NCI-H1417 (cell line): ENCODE results near the gene FBRS.
A peak's percentile ranks its signal among the peaks of the same experiment; 100 is the strongest.
"Not testable (repeated sequence)": the region's sequence is repeated elsewhere in the genome, so short reads cannot be mapped to it uniquely, and the experiment has no call there.

ENCODE experiments used
- DNase-seq, 3 experiments: peaks; one replicate each; lab custom pipeline; 2025; lab: John Stamatoyannopoulos, UW

Gene FBRS

DNA sequence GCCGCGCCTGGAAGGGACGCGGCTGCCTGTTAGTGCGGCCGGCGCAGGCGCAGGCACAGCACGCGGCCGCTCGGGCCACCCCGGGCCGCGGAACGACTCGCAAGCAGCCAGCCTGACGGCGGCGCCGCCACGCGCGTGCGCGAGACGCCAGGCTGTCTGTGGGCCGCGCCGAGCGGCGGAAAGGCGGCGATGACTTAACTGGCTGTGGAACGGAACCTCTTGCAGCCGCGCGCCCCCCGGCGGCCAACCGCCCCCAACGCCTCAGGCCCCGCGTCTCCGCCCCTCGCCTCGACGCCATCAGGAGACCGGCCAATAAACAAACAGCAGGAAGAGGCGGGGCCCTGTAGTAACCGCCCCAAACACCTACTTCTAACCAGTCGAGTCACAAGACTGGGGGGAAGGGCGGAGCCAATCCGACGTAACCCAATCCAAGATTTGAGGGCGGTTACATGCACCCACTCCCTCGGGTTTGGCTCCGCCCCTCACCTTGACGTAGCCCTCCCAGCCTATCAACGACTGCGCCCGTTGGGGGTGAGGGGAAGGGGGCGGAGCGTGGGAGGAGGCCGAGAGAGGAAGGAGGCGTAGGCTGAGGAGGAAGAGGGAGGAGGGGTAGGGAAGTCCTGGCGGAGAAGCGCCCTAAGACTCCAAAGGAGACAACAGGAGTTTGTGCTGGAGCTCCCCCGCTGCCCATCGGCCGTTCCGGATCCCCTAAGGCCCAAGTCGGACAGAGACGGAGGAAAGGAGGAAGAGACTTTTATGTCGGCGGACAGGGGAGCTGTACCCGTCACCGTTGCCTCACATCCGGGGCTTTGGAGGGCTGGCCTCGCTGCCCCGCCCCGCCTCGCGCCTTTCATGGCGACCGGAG is at the start of gene FBRS:
FBRS (plus strand) TSS at position 566 of the 865 bp plus-strand sequence. CDS start 1,088 bp downstream, outside the sequence.
- DNase-seq: peak; percentile 97 to 100 (median 100)

GRCh38 chr16:30609002-30609925 is 49.0 kb upstream of the FBRS start:
- peak in 2 of 3 experiments; percentile 80 to 87 for DNase-seq

DNA sequence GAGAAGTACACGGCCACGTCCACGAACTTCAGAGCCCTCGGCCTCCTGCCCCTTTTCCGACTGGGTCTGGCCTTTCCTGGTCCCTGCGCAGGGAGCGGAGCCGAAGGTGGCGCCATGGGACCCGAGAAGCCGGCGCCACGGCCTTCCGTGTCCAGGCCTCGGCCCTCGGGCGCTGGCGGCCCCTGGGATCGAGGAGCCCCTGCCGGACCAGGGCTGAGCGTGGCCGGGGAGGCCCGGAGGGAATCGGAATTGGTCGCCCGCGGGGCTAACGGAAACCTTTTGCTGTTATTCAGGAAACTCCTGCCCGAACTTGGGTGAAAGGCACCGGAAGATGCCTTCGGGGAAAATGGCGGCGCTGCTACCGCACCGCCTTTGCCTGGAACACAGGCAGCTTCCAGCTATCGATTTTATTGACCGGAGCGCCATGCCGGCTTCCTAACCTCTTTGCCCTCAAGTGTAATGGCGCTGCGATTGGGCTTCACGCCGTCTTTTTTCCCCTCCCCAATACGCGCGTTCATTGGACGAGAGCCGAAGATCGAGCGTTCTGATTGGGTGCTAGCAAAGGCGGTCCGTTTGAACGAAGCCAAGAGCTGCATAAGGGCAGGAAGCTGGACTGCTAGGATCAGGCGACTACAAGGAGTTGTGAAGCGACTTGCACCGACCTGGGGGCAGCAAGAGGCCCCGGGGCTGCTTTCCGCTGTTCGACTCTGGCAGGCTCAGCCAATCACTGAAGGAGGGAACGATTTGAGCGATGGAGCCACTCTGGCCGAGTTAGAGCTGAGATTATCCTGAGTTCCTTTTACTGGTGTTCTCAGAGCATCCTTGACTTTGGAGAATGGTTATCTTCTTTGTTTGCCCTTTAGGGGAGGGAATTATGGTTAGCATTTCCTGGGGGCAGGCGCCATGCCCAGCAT is 48.0 kb upstream of the FBRS start, which contains the start of gene ZNF689:
ZNF689 (minus strand) TSS at position 464 of the 914 bp plus-strand sequence; CDS start at position 116, 348 bp downstream.
- DNase-seq: peak; percentile 95 to 99 (median 97)

DNA sequence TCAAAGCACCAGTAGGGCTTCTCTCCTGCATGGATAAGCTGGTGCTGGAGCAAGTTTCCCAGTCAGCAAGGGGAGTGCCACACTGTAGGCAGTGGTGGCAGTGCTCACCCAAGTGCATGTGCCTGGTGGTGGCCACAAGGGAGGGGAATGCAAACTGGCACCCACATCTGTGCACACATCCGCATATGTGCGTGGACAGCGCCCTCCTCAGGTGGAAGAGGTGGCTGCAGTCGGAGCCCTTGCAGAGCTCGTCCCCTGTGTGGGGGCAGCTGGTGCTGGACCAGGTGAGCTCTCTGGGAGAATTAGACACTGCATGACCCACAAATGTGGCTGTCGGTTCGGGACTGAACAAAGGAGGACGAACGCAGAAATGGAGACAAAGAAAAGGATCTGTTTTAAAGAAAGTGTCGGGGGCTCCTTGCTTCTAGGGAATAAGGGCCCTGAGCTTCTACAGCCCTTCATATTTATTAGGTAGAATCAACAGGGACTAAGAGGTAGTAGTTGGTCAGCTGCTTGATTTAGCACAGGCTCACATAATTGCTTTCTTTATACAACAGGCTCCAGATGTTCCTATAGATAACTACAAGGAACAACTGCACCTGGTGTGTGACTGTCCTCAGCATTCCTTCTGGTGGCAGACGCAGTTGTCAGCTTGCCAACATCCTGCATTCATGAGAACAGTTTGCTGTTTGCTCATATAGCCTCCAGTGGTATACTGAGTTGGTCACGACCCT is 42.7 kb upstream of the FBRS start:
- DNase-seq: peak in 2 of 3 experiments; percentile 13 to 73

- no peak for DNase-seq
Observed at GRCh38 chr16:30619202-30619601, 39.0 kb upstream of the FBRS start.

GRCh38 chr16:30619638-30620037 is 38.6 kb upstream of the FBRS start:
- no peak for DNase-seq

DNA sequence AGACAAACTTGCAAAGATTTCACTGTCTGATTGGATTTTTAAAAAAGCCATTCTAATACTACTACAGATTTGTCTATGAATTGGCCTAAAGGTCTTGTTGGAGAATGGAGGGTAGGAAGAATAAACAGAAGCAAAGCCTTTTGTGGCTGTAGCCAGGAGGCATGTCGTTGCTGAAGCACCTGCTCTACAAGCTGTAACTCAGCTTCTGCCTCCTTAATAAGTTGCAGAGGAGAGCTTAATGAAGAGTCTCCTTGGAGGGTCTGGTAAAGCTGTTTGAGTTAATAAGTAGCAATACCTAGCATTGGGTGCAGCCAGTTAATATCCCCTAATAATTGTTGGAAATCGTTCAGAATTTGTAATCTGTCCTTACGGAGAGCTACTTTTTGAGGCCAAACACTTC is 38.1 kb upstream of the FBRS start:
- DNase-seq: peak in 1 of 3 experiments; percentile 5

DNA sequence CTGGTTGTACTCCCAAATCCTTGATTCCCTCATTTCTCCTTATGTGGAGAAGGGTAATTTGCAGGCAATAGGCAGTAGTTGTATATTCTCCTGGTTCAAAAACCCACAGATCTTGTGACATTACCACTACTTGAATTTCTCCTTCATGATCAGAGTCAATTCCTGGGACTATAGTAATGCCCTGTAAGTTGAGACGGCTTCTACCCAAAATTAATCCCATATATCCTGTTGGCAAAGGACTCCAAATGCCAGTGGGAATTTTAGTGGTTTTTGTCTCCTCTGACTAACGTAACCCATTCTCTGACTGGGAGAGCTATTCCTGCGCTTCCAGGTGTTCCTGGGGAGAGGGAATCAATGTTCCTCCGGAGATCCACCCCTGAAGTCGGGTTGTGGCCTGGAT is 36.5 kb upstream of the FBRS start:
- DNase-seq: no peak

- no peak for DNase-seq
Observed at GRCh38 chr16:30622455-30623032, 35.7 kb upstream of the FBRS start.

- DNase-seq: no peak
Observed at GRCh38 chr16:30623536-30624283, 34.5 kb upstream of the FBRS start.

GRCh38 chr16:30626236-30626635 is 32.0 kb upstream of the FBRS start:
- no peak for DNase-seq

GRCh38 chr16:30628628-30629540 is 29.3 kb upstream of the FBRS start:
- peak; percentile 65 to 90 (median 66) for DNase-seq

GRCh38 chr16:30632454-30632853 is 25.8 kb upstream of the FBRS start:
- not testable (repeated sequence) for DNase-seq

GRCh38 chr16:30633526-30633925 is 24.7 kb upstream of the FBRS start:
- DNase-seq: no peak

DNA sequence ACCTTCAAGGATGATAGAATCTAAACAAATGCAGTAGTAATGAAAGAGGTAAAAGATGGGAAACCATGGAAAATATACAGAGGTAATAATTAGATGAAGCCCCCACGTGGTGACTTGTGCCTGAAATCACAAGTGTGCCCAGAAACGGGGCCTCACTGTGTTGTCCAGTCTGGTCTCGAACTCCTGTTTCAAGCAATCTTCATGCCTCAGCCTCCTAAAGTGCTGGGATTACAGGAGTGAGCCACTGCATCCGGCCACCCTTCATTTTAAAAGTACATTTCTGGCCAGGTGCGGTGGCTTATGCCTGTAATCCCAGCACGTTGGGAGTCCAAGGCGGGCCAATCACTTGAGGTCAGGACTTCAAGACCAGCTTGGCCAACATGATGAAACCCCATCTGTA is 21.6 kb upstream of the FBRS start:
- no peak for DNase-seq

DNA sequence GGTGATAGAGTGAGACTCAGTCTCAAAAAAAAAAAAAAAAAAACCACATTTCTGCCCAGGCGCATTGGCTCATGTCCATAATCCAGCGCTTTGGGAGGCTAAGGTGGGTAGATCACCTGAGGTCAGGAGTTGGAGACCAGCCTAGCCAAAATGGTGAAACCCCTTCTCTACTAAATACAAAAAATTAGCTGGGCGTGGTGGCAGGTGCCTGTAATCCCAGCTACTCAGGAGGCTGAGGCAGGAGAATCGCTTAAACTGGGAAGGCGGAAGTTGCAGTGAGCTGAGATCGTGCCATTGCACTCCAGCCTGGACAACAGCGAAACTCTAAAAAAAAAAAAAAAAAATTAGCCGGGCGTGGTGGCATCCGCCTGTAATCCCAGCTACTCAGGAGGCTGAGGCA is 21.1 kb upstream of the FBRS start:
- DNase-seq: not testable (repeated sequence)

DNA sequence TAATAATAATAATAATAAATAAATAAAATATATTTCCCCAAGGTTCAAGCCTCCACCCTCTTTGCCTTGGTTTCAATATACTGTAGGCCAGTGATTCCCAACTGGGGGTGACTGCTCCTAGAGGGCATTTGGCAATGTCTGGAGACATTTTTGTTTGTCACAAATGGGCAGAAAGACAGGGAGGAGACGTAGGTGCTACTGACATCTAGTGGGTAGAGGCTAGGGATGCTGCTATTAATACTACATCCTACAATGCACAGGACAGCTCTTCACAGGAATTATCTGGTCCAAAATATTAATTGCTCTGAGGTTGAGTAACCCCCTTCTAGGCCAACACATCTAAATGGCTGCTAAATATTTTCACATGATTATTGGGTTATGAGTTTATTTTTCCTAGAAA is 20.3 kb upstream of the FBRS start:
- DNase-seq: peak in 2 of 3 experiments; percentile 5 to 65

- DNase-seq: no peak
Observed at GRCh38 chr16:30641378-30641982, 16.8 kb upstream of the FBRS start.
